K562 (cell line): ENCODE results near the gene PLXNB2. TPM values are rescaled to one million over a fixed set of nuclear protein-coding genes. Genes with fewer than 3 reads are reported as not detected.

Experiments used
- ATAC-seq: fragments of 200-7000 bp; cut with Tn5 transposase; 3 replicates; pipeline ENCODE4 v1.9.1; 2020; ENCODE audit warnings: moderate library complexity
- BruUV-seq: library from RNA; stranded (reverse); fragments of 400-500 nt; replicated peaks from 2 replicates; lab custom pipeline; 2021; lab: Mats Ljungman, UMichigan
- CTCF ChIA-PET: fragments of 300-600 bp; formaldehyde crosslinking; extraction: SDS; loops from one replicate; lab custom pipeline; 2021; ENCODE audit warnings: low intra/inter-chr PET ratio; lab: Yijun Ruan, JAX
- POLR2A ChIA-PET: fragments of 300-600, 350-650 bp; sonication (Branson Sonifier 250); formaldehyde crosslinking; extraction: SDS; loops from one replicate; lab custom pipeline; 2021; ENCODE audit warnings: antibody characterized with exemption, inconsistent platforms; lab: Yijun Ruan, JAX
- DNase-seq, 4 experiments: peaks; one replicate each; pipeline versions ENCODE4 v3.0.0 to v3.0.0-alpha.2; 2011 to 2018; ENCODE audit warnings: low spot score in 3 of 4, mixed read lengths in 3 of 4; ENCODE audit errors: extremely low read depth in 1 of 4
- FAIRE-seq: peaks from 2 replicates; lab custom pipeline; 2011; peaks lifted over from hg19 to GRCh38; lab: Jason Lieb, UNC
- H2AFZ ChIP-seq: 2 replicates; pipeline ENCODE4 v1.6.0; 2011; ENCODE audit warnings: low read depth, low read length, control low read depth, inconsistent platforms
- H3K27ac ChIP-seq: fragments of 200-600 bp; 3 replicates; pipeline ENCODE4 v1.8.0; 2011; ENCODE audit warnings: low read depth, mild to moderate bottlenecking, control low read depth, inconsistent platforms, low read length, moderate library complexity, mixed read lengths; ENCODE audit errors: extremely low read depth
- H3K27me3 ChIP-seq, 2 experiments: fragments of 300-600 bp in 1 of 2; 2 replicates in 1 of 2; 3 replicates in 1 of 2; pipeline versions ENCODE4 v1.6.0 to v1.8.0; 2011; ENCODE audit warnings: inconsistent platforms in 2 of 2, low read length in 2 of 2, mild to moderate bottlenecking in 1 of 2, mixed read lengths in 1 of 2, moderate library complexity in 1 of 2; ENCODE audit not compliant: control insufficient read depth in 2 of 2, insufficient read depth in 2 of 2
- H3K36me3 ChIP-seq: fragments of 300-600 bp; 3 replicates; pipeline ENCODE4 v1.8.0; 2011; ENCODE audit warnings: mild to moderate bottlenecking, low read length, inconsistent platforms; ENCODE audit not compliant: control insufficient read depth, insufficient read depth
- H3K4me1 ChIP-seq, 2 experiments: fragments of 200-600 bp in 1 of 2; replicated peaks in 1 of 2; 2 replicates in 1 of 2; 3 replicates in 1 of 2; pipeline versions ENCODE4 v1.5.1 to v1.8.0; 2011; ENCODE audit warnings: inconsistent platforms in 2 of 2, low read length in 2 of 2, mild to moderate bottlenecking in 1 of 2, mixed read lengths in 1 of 2, moderate library complexity in 1 of 2; ENCODE audit not compliant: control insufficient read depth in 2 of 2, insufficient read depth in 2 of 2
- H3K4me2 ChIP-seq: 2 replicates; pipeline ENCODE4 v1.6.1; 2011; ENCODE audit warnings: low read length, control low read depth, inconsistent platforms, mixed read lengths; ENCODE audit not compliant: insufficient read depth
- H3K4me3 ChIP-seq: fragments of 200-600 bp; sonication (generic), shearing (Covaris generic); 2 replicates; pipeline ENCODE4 v1.5.1; 2016; ENCODE audit warnings: control low read depth, inconsistent platforms
- H3K79me2 ChIP-seq: fragments of 200-600 bp; 3 replicates; pipeline ENCODE4 v1.8.0; 2011; ENCODE audit warnings: low read length, inconsistent platforms; ENCODE audit not compliant: control insufficient read depth, insufficient read depth
- H3K9ac ChIP-seq, 2 experiments: 2 replicates each; pipeline versions ENCODE4 v1.6.0 to v1.6.1; 2011; ENCODE audit warnings: low read depth in 2 of 2, low read length in 2 of 2, control low read depth in 1 of 2, inconsistent platforms in 1 of 2, mild to moderate bottlenecking in 1 of 2, mixed read lengths in 1 of 2; ENCODE audit not compliant: insufficient read depth in 1 of 2
- H3K9me1 ChIP-seq: one replicate; pipeline ENCODE4 v1.6.0; 2011; ENCODE audit warnings: inconsistent platforms, mild to moderate bottlenecking, low read length, moderate library complexity; ENCODE audit not compliant: control insufficient read depth, insufficient read depth
- H3K9me3 ChIP-seq: replicated peaks from 2 replicates; pipeline ENCODE4 v1.5.1; 2011; ENCODE audit warnings: low read depth, low read length, inconsistent platforms; ENCODE audit not compliant: control insufficient read depth, insufficient read depth
- H4K20me1 ChIP-seq: replicated peaks from 2 replicates; pipeline ENCODE4 v1.6.1; 2011; ENCODE audit warnings: low read length, inconsistent platforms, mixed read lengths; ENCODE audit not compliant: control insufficient read depth, insufficient read depth
- CHCHD3 ChIP-seq: fragments of 250-450 bp; sonication (Bioruptor Pico); IDR thresholded peaks from 2 replicates; pipeline ENCODE4 v2.1.2; 2022; ENCODE audit warnings: mild to moderate bottlenecking
- FOXA3 ChIP-seq, 2 experiments: fragments of 450-650 bp in 1 of 2; sonication (generic) in 1 of 2; formaldehyde crosslinking; IDR thresholded peaks in 1 of 2; conservative IDR thresholded peaks in 1 of 2; 2 replicates each; pipeline versions ENCODE4 v1.4.0 to v1.8.0; 2020 to 2022; ENCODE audit warnings: mild to moderate bottlenecking in 2 of 2, missing genetic modification reagents in 1 of 2
- PRDM10 ChIP-seq: fragments of 450-650 bp; IDR thresholded peaks from 2 replicates; pipeline ENCODE4 v1.6.1; 2018; ENCODE audit not compliant: partially characterized antibody
- SIN3B ChIP-seq: fragments of 450-650 bp; IDR thresholded peaks from 2 replicates; pipeline ENCODE4 v1.6.1; 2017; ENCODE audit warnings: low read depth, mild to moderate bottlenecking, moderate library complexity
- ZNF354B ChIP-seq: fragments of 250-450 bp; sonication (Bioruptor Pico); IDR thresholded peaks from 2 replicates; pipeline ENCODE4 v1.4.0; 2020
- ZNF584 ChIP-seq: fragments of 200-800 bp; sonication (Bioruptor generic); IDR thresholded peaks from 2 replicates; pipeline ENCODE4 v1.6.1; 2016; ENCODE audit warnings: low read depth, mild to moderate bottlenecking, missing genetic modification characterization, missing compliant biosample characterization
- WGBS: fragments of 100-300 bp; shearing (Covaris generic); methylation state at CpG from one replicate; pipeline ENCODE4 v1.1.6; 2016; ENCODE audit warnings: low coverage, mixed read lengths; ENCODE audit not compliant: insufficient coverage; ENCODE audit errors: missing lambda C conversion rate; 5-methylcytosine and 5-hydroxymethylcytosine counted together
- in situ Hi-C: fragments of 300-500 bp; cut with MboI; formaldehyde crosslinking; loops from 4 replicates; pipeline ENCODE4 v1.15.0; 2018; ENCODE audit warnings: inconsistent platforms, mixed read lengths
- intact Hi-C: fragments of 100-400 bp; cut with micrococcal nuclease; formaldehyde crosslinking; loops from 2 replicates; pipeline ENCODE4 v1.14.2; 2022
- polyA plus RNA-seq, 8 experiments: library from polyadenylated mRNA; depleted of rRNA in 4 of 8; stranded (reverse) in 5 of 8; unstranded in 3 of 8; fragments of >200 nt; fragmentation: Nextera tagmentation in 2 of 8; fragmentation: Illumina TruSeq in 1 of 8; extraction: Ambion mirVana in 2 of 8; extraction: Trizol in 1 of 8; gene quantifications; 2 replicates each; pipeline versions ENCODE4 v1.2.1 to v1.2.3, GENCODE V29; 2011 to 2014; ENCODE audit warnings: inconsistent platforms in 1 of 8, missing spikeins in 1 of 8
- total RNA-seq, 7 experiments: library from RNA; depleted of rRNA in 6 of 7; stranded (reverse); fragments of >200 nt in 6 of 7; fragmentation: Illumina TruSeq in 2 of 7; extraction: Trizol in 2 of 7; gene quantifications; 2 replicates each; pipeline versions ENCODE4 v1.2.1 to v1.2.3, GENCODE V29; 2011 to 2021; ENCODE audit warnings: low replicate concordance in 1 of 7

The PLXNB2 gene
- total and polyA plus RNA-seq, 9 of the 15 experiments (the other 6 are each of a cell fraction or from before 2014, with no cell fraction given): 0.15 to 45.1 (median 13.6) TPM

DNA sequence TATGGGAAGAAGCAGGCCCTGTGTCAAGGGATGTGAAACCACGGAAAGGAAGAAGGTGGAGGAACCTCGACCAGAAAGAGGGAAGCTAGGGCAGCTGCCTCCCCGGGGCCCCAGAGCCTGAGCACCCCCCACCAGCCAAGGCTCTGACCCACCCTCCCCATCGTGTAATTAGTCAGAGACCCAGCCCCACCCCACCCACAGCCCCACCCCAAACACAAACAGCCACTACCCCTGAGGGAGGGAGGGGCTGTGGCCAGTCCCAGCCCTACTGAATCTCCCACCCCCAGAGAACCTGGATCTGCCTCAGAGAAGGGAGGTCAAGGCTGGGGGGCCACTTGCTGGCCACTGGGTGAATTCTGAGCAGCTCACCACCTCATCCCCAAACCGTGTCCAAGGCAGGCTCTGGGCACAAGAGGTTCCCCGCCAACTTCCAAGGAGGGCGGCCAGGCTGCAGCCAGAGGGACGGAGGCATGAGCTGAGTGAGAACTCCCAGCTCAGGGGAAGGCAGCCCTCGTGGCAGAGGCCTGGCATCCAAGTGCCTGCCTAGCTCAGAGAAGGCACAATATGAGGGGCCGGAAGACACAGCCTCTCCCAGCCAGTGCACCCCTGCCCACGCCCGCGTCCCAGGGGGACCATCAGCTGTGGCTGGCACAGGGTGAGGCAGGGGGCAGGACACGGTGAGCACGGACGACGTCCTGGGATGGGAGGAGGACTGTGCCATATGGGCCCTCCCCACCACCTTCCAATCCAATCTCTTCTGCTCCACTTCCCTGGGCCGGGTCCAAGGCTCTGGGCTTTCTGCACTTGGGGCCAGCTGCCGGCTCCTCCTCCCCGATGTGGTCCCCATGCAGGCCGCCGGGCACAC is 2.7 kb downstream of the PLXNB2 start:
- ChIA-PET CTCF (no interaction called here), POLR2A (interaction anchor here (2.5 kb wide), 1 partner anchor 11 kb away, joined by 11 read pairs; no protein-coding TSS in a partner anchor)
- H3K9me1 ChIP-seq: no peaks in the 10 kb centered on the region
- FAIRE-seq: no peak
- DNase-seq: peak; percentile 55 to 64 (median 62)
- BruUV-seq: no TSS peak
- H3K4me3 ChIP-seq: no peak overlapping the region
- no peaks in the 10 kb centered on the region for H3K9me3 ChIP-seq
- peaks cover 52% of the 10 kb centered on the region for H3K79me2 ChIP-seq
- H3K27me3 ChIP-seq: no peaks in the 10 kb centered on the region
- TF ChIP-seq PRDM10 (peak; percentile 44), ZNF354B (CRISPR knock-in tag) (no peak), CHCHD3 (CRISPR knock-in tag) (no peak), FOXA3 (CRISPR knock-in tag; conservative IDR thresholded peaks at IDR 0.05 in 1 of 2, IDR thresholded peaks at IDR 0.05 in 1 of 2) (no peak), ZNF584 (CRISPR knock-in tag) (no peak), SIN3B (no peak)
- H3K36me3 ChIP-seq: no peaks in the 10 kb centered on the region
- 81% methylated on average over 11 of the region's 22 CpGs for WGBS
- H4K20me1 ChIP-seq: no peaks in the 10 kb centered on the region
- H3K4me1 ChIP-seq: peaks cover 34 to 94% of the 10 kb centered on the region in 2 experiments
- H2AFZ ChIP-seq: no peak overlapping the region
- ATAC-seq: peak; percentile 10; the same call in 1 of the 3 replicates
- H3K9ac ChIP-seq: peak overlapping the region in 1 of 2 experiments; percentile 91; a peak in 2 of 4 replicates
- in situ Hi-C loops: no loop called here
- intact Hi-C loops: no loop called here
- no peak overlapping the region for H3K4me2 ChIP-seq
- 0 out of 3 replicates have a peak overlapping the region, but pooled peaks have one; percentile 30 for H3K27ac ChIP-seq
